Activated CD4-positive, alpha-beta T cell treated with anti-CD3 and anti-CD28 coated beads for 1 hour (primary cell): ENCODE data around the gene SUPT20H.

Experiments used
- DNase-seq: peaks from one replicate; pipeline ENCODE4 v3.0.0-alpha.2; 2020

Gene SUPT20H

GRCh38 chr13:37058910-37059847 is at the start of gene SUPT20H:
TSS of gene SUPT20H (minus strand) at chr13:37059688. CDS start at chr13:37051490, 8,198 bp downstream.
- DNase-seq: peak; percentile 89

GRCh38 chr13:37109051-37109678 is 49.7 kb upstream of the SUPT20H start:
- DNase-seq: no peak

DNA sequence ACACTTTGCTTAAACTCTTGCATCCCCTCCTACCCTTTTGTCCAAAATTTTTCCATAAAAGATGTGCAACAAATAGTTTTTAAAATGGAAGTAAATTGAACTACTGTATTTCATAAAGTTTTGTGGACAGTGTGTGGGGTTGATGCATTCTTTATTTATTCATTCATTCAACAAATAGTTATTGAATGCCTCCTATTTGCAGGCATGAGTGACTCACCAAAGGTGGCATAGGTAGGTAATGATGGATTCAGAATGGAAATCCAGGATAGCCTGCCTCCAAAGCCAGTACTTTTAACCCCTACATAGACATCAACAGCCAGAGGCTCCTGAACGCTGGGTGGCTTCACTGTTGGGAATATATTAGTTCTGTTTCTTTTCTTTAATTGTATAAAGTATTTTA is 48.4 kb upstream of the SUPT20H start:
- DNase-seq: no peak

DNA sequence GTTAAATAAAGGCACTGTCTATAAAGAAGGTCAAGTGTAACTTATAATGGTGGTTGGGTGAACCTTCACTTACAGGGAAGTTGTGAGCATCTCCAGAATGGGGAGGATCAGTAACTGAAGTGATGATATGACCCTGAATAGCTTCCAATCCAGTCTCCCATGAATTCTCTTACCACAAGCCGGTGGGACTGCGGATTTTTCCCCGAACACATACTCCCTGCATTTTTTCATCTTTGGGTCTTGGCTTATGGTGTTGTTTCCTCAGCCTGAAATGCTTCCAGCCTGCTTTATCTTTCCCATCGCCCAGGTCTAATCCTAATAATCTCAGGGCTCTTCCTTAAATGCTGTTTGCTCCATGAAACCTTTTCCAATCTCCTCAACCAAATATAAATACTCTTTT is 48.0 kb upstream of the SUPT20H start:
- DNase-seq: no peak

DNA sequence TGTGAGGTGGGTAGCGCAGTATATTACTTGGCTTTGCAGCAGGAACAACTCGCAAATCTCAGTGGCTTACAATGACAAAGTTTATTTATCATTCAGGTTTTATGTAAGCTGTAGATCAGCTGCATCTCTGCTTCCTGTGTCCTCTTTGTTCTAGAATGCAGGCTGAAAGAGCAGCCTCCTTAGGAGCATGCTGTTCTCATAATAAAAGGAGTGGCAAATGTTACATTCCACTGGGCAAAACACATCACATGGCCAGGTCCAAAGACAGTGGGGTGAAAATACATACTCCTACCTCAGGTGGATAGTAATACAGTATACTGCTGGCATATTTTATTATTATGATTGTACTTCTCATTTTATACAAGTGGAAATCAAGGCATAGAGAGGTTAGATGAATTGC is 47.2 kb upstream of the SUPT20H start:
- DNase-seq: no peak

DNA sequence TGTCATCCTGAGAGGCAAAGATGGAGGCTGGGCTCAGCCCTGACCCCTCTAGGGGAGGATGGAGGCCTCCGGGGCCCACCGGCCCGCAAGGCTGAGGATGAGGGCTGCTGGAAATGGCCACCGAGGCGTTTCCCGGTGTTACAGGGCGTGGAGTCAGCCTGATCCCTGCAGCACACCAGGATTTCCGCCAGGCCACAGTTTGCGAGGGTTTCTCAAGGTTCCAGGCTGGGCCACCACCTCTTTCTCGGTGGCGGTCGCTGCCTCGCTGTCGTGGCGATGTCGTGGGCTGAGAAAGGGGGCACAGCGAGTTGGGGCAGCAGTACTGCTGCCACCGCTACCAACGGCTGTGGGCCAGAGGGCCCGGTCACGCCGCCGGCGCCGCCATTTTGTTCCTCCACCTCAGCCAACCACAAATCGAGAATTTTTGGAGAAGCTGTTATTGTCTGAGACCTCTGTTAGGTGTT is 45.8 kb upstream of the SUPT20H start, which contains the start of gene CSNK1A1L:
CSNK1A1L (minus strand) TSS at position 414 of the 464 bp plus-strand sequence; CDS start at position 6, 408 bp downstream.
- DNase-seq: no peak

DNA sequence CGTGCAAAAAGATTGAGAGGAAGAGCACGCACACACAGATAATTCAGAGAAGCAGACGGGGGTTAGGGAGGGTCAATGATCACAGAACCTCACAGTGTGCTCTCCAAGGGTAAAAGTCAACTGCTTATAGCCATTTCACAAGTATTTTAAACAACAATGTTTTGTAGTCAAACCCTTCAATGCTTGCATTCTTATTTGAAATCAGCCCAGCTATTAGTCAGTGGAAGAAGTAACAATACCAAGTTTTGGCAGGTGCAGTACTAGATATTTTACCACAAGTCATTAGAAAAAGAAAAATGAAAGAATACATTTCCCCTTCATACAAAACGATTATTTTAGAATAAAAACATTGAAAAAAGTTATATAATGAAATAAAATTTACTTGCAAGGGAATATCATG is 43.4 kb upstream of the SUPT20H start:
- DNase-seq: no peak

- DNase-seq: no peak
These were observed 41.7 kb upstream of the SUPT20H start for GRCh38 chr13:37101201-37101600.

- no peak for DNase-seq
These were observed 41.2 kb upstream of the SUPT20H start for GRCh38 chr13:37100731-37101130.

DNA sequence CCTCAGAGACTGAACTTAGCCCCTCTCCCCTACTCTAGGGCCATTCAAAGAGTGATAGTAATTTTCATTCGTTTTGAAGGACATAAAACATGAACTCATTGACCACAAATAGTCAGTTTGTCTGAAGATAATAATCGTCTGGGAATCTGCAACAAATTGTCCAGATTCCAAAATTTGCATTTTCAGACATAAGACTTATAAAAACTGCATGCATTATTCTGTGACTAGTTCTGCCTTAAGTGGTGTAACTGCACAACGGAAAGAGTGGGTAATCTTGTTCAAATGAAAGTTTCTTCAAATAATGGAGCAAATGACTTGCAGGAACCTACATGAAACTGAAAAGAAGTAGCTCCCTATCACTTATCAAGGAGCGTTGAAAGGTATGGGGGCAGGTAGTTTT is 37.6 kb upstream of the SUPT20H start:
- DNase-seq: no peak

- no peak for DNase-seq
These were observed 35.4 kb upstream of the SUPT20H start for GRCh38 chr13:37094840-37095239.

DNA sequence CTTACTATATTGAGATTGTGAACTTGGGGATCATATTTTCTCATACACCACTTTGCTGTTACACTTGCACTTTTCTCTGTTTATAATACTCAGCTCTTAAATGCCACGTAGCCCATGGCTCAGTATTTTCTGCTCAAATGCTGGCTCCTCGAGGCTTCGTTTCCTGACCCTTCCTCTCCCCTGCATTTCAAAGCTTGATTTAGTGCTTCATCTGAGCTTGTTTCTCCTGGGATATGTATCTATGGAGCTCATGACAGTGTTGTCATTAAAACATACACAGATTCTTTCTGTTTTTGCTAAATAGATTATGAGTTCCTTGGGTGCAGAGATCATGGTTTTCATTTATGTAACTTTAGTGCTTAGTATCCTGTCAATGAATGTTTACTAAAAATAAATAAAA is 34.6 kb upstream of the SUPT20H start:
- DNase-seq: no peak

DNA sequence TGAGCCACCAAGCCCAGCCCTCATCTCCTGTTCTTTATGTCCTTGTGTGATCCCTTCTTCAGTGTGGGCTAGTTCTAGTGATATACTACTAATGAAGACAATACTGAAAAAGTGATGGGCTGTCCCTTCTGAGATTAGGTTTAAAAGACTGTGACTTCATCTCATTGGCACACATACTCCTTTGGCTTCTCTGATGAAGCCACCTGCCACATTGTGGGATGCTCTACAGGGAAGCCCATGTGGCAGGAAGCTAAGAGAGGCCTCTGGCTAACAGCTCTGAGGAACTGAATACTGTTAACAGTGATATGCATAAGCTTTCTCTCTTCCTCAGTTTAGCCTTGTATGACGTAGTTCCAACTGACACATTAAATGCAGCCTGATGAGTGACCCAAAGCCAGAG is 32.3 kb upstream of the SUPT20H start:
- no peak for DNase-seq

- DNase-seq: no peak
These were observed 31.4 kb upstream of the SUPT20H start for GRCh38 chr13:37090912-37091311.

DNA sequence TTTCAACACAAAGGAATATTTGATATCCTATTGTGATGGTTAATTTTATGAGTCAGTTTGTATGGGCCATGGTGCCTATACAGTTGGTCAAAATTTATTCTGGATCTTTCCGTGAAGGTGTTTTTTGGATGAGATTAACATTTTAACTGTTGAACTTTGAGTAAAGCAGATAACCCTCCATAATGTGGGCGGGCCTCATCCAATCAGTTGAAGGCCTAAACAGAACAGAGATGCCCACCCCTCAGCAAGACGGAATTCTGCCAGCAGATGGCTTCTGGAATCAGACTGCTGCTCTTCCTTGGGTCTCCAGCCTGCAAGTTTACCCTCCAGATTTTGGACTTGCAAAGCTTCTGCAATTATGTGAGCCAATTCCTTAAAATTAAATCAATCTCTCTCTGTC is 30.0 kb upstream of the SUPT20H start:
- no peak for DNase-seq

- no peak for DNase-seq
These were observed 28.0 kb upstream of the SUPT20H start for GRCh38 chr13:37087486-37087885.

DNA sequence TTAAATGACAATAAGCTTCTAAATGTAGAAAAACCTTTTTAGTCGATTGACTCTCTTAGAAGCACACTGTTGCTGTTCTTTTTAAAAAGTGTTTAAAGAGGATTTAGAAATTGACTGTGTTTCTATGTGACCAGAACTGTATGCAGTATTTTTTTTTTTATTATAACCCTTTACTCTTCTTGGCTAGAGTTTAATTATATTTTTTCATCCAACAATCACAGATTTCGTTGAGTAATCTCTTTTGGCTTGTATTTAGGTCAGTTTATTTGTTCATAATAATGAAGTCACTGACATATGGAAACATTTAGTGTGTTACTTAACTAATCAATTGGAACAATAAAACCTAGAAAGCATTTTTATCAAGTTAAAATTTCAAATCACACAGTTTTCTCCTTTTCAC is 26.1 kb upstream of the SUPT20H start:
- DNase-seq: no peak

DNA sequence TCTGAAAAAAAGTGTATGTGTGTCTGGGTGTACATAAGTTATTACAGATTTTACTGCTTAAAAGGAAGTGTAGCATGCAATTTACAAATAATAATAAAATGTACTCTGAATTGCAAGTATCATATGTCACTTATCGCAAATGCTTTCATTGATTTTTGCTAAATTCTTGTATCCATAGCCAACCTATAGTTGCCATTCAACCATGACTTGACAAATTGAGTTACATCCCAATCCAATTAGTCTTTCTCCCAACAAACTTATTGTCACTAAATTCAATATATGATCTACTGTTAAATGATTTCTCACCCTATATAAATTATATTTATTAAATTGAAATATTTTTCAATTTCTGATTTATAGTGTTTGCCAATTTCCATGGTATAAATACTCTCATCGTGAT is 17.3 kb upstream of the SUPT20H start:
- DNase-seq: no peak

DNA sequence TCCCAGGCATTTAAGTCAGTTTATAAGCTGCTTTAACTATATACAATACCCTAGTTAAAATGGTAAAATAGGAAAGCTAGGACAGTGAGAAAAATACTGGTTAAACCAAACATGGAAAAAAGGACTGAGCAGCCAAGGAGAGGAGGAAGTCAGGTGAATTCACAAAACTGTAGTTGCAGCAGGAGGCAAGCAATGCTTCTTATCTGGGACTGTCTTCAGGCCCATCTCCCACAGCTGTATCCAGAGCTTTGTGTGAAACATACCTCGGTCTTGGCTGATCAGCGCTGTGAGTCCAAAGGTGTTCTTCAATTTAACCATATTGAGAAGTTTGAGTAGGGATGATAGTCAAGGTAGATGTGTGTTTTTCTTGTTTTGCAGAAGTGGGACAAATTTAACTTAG is 15.7 kb upstream of the SUPT20H start:
- DNase-seq: no peak

DNA sequence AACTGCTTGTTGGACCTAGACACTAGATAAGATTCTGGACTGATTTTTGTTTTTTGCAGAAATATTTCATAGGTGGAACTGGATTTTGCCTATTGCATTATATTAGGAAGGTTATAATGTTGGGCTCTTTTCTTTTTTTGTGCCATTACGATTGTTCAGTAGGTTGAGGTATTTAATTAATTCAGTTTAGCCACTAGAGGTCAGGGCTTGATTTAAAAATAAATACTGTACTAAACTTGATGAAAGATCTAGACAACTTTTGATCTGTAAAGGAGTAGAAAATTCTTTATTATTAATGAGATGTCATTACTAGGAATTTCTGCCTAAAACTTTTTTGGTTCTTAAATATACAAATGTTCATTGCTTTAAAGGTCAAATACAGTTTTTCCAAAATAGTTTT is 15.2 kb upstream of the SUPT20H start:
- no peak for DNase-seq

GRCh38 chr13:37072024-37072423 is 12.5 kb upstream of the SUPT20H start:
- DNase-seq: no peak

GRCh38 chr13:37070956-37071355 is 11.5 kb upstream of the SUPT20H start:
- DNase-seq: no peak

GRCh38 chr13:37070145-37070695 is 10.7 kb upstream of the SUPT20H start:
- DNase-seq: no peak

DNA sequence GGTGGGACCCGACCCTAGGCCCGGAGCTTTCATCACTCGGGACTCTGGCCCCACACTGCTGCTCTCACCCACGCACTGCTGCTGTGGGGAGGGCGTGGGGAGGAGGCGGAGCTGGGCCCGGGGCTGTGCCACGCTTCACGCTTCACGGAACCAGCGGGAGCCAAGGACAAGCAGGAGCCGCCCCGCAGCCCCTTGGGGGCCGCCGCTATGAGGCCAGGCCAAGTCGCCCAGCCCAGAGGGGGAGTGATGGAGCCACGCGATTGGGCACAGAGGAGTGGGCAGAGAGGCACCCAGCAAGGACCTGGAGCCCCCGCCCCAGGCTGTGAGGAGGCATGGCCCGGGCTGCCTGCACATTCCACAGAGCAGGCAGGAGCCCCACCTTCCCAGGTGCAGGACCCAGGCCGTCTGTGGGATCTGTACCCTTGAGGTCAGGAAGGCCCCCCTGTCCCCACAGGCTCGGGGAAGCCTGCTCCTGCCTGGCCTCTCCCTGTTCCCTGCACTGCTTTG is 10.2 kb upstream of the SUPT20H start:
- DNase-seq: no peak
